Activated CD8-positive, alpha-beta T cell treated with anti-CD3 and anti-CD28 coated beads, Interleukin-2, amount 10 ng/mL, durations not matched to agents 7 days and 5 days (primary cell): Measurements from ENCODE around the gene ANTXR1. TPM values are rescaled to one million over a fixed set of nuclear protein-coding genes. Genes with fewer than 3 reads are reported as not detected.
"Not testable (repeated sequence)": the region's sequence is repeated elsewhere in the genome, so short reads cannot be mapped to it uniquely, and the experiment has no call there.

Experiments used
- ATAC-seq: fragments of 150-1000 bp; cut with Tn5 transposase; one replicate; pipeline ENCODE4 v1.10.0; 2021; ENCODE audit warnings: moderate library complexity
- CTCF ChIA-PET: fragments of 350-600 bp; sonication (Branson Sonifier 250); formaldehyde crosslinking; loops from one replicate; lab custom pipeline; 2021; ENCODE audit warnings: antibody characterized with exemption; lab: Charles Lee
- POLR2A ChIA-PET: fragments of 350-600 bp; sonication (Branson Sonifier 250); formaldehyde crosslinking; loops from one replicate; lab custom pipeline; 2021; ENCODE audit warnings: antibody characterized with exemption; lab: Charles Lee
- DNase-seq: peaks from one replicate; pipeline ENCODE4 v3.0.0-alpha.2; 2020
- H3K27ac Mint-ChIP-seq: one replicate; pipeline ENCODE4 v1.8.0; 2021; ENCODE audit warnings: mild to moderate bottlenecking, mixed read lengths
- H3K27me3 Mint-ChIP-seq: one replicate; pipeline ENCODE4 v1.8.0; 2021; ENCODE audit warnings: low read depth, mixed read lengths
- H3K36me3 Mint-ChIP-seq: one replicate; pipeline ENCODE4 v1.8.0; 2021; ENCODE audit warnings: low read depth, mixed read lengths
- H3K4me1 Mint-ChIP-seq: one replicate; pipeline ENCODE4 v1.8.0; 2021; ENCODE audit warnings: low read depth, mixed read lengths
- H3K4me3 Mint-ChIP-seq: one replicate; pipeline ENCODE4 v1.8.0; 2021; ENCODE audit warnings: mild to moderate bottlenecking, mixed read lengths
- H3K9me3 Mint-ChIP-seq: one replicate; pipeline ENCODE4 v1.8.0; 2022; ENCODE audit warnings: mixed read lengths; ENCODE audit not compliant: insufficient read depth
- total RNA-seq, 2 experiments: library from RNA; stranded (reverse); gene quantifications; one replicate each; pipeline ENCODE4 v1.2.3, GENCODE V29; 2021

Gene ANTXR1
- total RNA-seq, 2 experiments from 2014 or later: 0.05 TPM; not detected in 1

DNA sequence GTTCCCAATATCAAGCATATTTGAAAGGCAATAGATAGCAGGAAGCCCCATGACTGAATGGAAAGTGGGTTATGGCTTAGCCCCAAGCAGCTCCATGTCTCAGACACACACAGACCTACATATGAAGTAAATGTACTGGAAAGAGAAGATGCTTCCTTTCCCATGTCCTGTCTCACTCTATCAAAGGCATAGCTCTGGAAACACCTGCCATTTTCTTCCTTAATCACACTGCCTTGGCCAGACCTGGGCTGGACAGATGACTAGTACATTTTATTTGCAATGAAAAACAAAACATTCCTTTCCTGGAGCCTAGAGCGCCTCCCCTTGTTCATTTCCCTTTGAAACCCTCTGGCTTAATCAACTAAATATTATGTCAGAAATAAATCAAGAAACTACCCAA, 160.7 kb downstream of the ANTXR1 start:
- DNase-seq (no peak), ATAC-seq (no peak)
- Mint-ChIP-seq H3K4me1 (peaks cover 4% of the 10 kb centered on the region), H3K9me3 (no peaks in the 10 kb centered on the region), H3K36me3 (no peaks in the 10 kb centered on the region), H3K27ac (no peak overlapping the region), H3K27me3 (peaks cover 22% of the 10 kb centered on the region), H3K4me3 (no peak overlapping the region)
- ChIA-PET CTCF (no interaction called here), POLR2A (no interaction called here)

- ATAC-seq, H3K36me3 Mint-ChIP-seq, H3K9me3 Mint-ChIP-seq, CTCF ChIA-PET, H3K27ac Mint-ChIP-seq, H3K4me3 Mint-ChIP-seq, H3K4me1 Mint-ChIP-seq, DNase-seq, POLR2A ChIA-PET: not testable (repeated sequence)
- peaks cover 22% of the 10 kb centered on the region for H3K27me3 Mint-ChIP-seq
Observed at GRCh38 chr2:69174211-69174610, 161.2 kb downstream of the ANTXR1 start.

DNA sequence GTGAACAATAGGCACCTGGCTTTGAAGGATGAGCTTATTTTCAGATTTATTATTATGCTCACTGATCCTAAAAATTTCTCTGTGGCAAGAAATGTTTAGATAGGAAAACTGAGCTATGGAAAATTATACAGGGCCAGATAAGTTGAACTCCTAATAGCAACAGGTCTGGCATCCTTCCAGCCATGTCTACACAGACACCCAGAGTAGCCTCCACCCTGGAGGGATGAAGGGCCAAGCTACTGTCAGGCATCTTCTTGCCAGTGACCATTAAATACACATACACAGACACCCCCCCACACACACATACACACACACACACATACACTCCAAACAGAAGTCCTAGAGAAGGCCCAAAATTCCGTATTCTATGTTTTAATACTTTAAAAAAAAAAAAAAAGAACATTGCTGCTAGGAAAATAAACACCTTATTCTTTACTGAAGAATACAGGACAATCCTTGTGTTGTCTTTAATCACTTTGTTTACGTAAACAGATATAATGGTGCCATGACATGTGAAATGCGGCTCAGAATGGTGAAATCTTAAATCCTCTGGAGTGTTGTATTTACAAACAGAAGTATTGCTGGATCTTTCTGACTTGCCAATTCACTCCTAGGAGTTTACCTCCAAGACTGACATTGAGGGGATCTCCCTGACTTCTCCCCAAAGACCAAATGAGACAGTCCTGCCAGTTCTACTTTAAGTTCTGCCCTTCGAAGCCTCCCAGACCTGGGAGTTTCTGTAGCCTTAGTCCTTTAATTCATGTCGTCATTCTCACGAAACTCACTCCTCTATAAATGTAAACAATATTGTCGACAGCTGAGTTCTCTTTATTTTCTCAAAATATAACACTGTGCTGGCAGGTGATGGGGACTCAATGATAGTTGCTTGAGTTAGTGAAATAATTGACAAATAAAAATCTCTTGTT, 163.1 kb downstream of the ANTXR1 start:
- peaks cover 4% of the 10 kb centered on the region for H3K4me1 Mint-ChIP-seq
- H3K9me3 Mint-ChIP-seq: no peaks in the 10 kb centered on the region
- no peak overlapping the region for H3K27ac Mint-ChIP-seq
- no peak overlapping the region for H3K4me3 Mint-ChIP-seq
- H3K27me3 Mint-ChIP-seq: peaks cover 18% of the 10 kb centered on the region
- ChIA-PET POLR2A (no interaction called here), CTCF (no interaction called here)
- DNase-seq (no peak), ATAC-seq (no peak)
- no peaks in the 10 kb centered on the region for H3K36me3 Mint-ChIP-seq

DNA sequence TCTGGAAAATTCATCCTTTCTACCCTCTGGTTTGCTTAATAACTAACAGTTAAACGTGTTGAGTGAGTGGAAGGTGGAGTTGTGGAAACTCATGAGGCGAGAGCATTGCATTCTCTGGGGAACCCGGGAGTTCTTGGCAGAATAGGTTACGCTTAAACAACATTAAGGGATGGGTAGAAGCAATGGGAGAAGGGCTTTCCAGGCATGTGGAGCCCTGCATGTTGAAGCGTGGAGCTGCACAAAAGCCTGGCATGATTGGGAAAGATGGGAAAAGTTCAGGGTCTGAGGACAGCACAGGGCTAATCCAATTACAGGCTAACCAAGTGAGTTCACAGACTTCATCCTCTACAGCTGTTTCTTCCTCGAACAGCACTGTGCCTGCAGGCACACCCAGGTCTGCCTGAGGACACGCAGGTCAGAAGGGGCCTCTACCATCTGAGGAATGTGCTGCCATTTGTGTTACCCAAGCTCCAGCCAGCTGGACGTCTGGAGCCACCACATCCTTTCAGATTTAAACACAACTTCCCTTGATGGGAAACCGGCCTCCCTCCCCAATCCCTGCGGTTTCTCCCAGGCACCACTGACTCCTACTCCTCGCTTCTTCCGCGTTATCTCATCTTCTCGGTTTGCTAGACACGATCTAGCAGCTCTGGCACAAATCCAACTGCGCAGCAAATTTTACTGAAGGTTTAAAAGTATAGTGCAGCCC, 164.2 kb downstream of the ANTXR1 start:
- H3K27ac Mint-ChIP-seq: no peak overlapping the region
- H3K27me3 Mint-ChIP-seq: peaks cover 16% of the 10 kb centered on the region
- ATAC-seq: no peak
- no peaks in the 10 kb centered on the region for H3K36me3 Mint-ChIP-seq
- CTCF ChIA-PET: no interaction called here
- POLR2A ChIA-PET: no interaction called here
- peaks cover 4% of the 10 kb centered on the region for H3K4me1 Mint-ChIP-seq
- no peak overlapping the region for H3K4me3 Mint-ChIP-seq
- DNase-seq: no peak
- no peaks in the 10 kb centered on the region for H3K9me3 Mint-ChIP-seq

- Mint-ChIP-seq H3K4me3 (no peak overlapping the region), H3K27ac (no peak overlapping the region), H3K36me3 (no peaks in the 10 kb centered on the region), H3K9me3 (no peaks in the 10 kb centered on the region), H3K4me1 (peaks cover 4% of the 10 kb centered on the region), H3K27me3 (peaks cover 14% of the 10 kb centered on the region)
- CTCF ChIA-PET: interaction anchor here (1.0 kb wide), 1 partner anchor 15 kb away, joined by 3 read pairs; no protein-coding TSS in a partner anchor
- ATAC-seq (no peak), DNase-seq (no peak)
- POLR2A ChIA-PET: no interaction called here
Observed at GRCh38 chr2:69177785-69178636, 165.0 kb downstream of the ANTXR1 start.

GRCh38 chr2:69178756-69179155, 165.8 kb downstream of the ANTXR1 start:
- CTCF ChIA-PET: interaction anchor here (1.0 kb wide), 1 partner anchor 14 kb away, joined by 3 read pairs; no protein-coding TSS in a partner anchor
- H3K9me3 Mint-ChIP-seq: no peaks in the 10 kb centered on the region
- peaks cover 4% of the 10 kb centered on the region for H3K4me1 Mint-ChIP-seq
- H3K4me3 Mint-ChIP-seq: no peak overlapping the region
- no peak overlapping the region for H3K27ac Mint-ChIP-seq
- no peaks in the 10 kb centered on the region for H3K36me3 Mint-ChIP-seq
- H3K27me3 Mint-ChIP-seq: peaks cover 11% of the 10 kb centered on the region
- DNase-seq (no peak), ATAC-seq (no peak)
- POLR2A ChIA-PET: no interaction called here

GRCh38 chr2:69180227-69180626, 167.2 kb downstream of the ANTXR1 start:
- CTCF ChIA-PET: no interaction called here
- no peak overlapping the region for H3K4me3 Mint-ChIP-seq
- peaks cover 11% of the 10 kb centered on the region for H3K27me3 Mint-ChIP-seq
- H3K4me1 Mint-ChIP-seq: peaks cover 4% of the 10 kb centered on the region
- no peak for DNase-seq
- POLR2A ChIA-PET: interaction anchor here (0.6 kb wide), 1 partner anchor 12 kb away, joined by 3 read pairs; no protein-coding TSS in a partner anchor
- H3K36me3 Mint-ChIP-seq: no peaks in the 10 kb centered on the region
- no peaks in the 10 kb centered on the region for H3K9me3 Mint-ChIP-seq
- no peak for ATAC-seq
- no peak overlapping the region for H3K27ac Mint-ChIP-seq

DNA sequence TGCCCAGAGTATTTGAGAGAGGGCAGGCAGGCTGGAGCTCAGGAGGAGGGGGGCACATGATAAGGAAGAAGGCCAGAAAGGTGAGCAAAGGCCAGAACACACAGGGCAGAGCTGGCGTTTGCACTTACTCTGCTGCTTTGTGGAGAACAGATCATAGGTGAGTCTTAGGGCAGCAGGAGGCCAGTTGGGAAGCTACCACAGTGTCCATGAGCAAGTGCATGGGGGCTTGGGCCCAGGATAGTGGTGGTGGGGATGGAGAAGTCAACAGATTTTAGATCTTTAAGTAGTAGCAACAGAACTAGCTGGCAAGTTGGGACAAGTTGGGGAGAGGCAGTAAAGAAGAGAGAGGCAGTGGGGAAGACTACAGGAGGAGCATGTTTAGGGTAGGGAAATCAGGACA, 168.0 kb downstream of the ANTXR1 start:
- DNase-seq (no peak), ATAC-seq (no peak)
- H3K27ac Mint-ChIP-seq: no peak overlapping the region
- H3K9me3 Mint-ChIP-seq: no peaks in the 10 kb centered on the region
- H3K4me3 Mint-ChIP-seq: no peak overlapping the region
- H3K36me3 Mint-ChIP-seq: no peaks in the 10 kb centered on the region
- peaks cover 4% of the 10 kb centered on the region for H3K4me1 Mint-ChIP-seq
- POLR2A ChIA-PET: interaction anchor here (0.6 kb wide), 1 partner anchor 13 kb away, joined by 3 read pairs; no protein-coding TSS in a partner anchor
- H3K27me3 Mint-ChIP-seq: peaks cover 9% of the 10 kb centered on the region
- CTCF ChIA-PET: no interaction called here

- Mint-ChIP-seq H3K4me3 (no peak overlapping the region), H3K9me3 (no peaks in the 10 kb centered on the region), H3K36me3 (no peaks in the 10 kb centered on the region), H3K27me3 (peaks cover 9% of the 10 kb centered on the region), H3K4me1 (peaks cover 4% of the 10 kb centered on the region), H3K27ac (no peak overlapping the region)
- CTCF ChIA-PET: no interaction called here
- ATAC-seq (no peak), DNase-seq (no peak)
- POLR2A ChIA-PET: no interaction called here
Observed at GRCh38 chr2:69181806-69182427, 168.9 kb downstream of the ANTXR1 start.

- Mint-ChIP-seq H3K4me3 (no peak overlapping the region), H3K27me3 (peaks cover 5% of the 10 kb centered on the region), H3K36me3 (no peaks in the 10 kb centered on the region), H3K27ac (no peak overlapping the region), H3K4me1 (no peaks in the 10 kb centered on the region), H3K9me3 (no peaks in the 10 kb centered on the region)
- no peak for DNase-seq
- ChIA-PET POLR2A (no interaction called here), CTCF (no interaction called here)
- ATAC-seq: no peak
Observed at GRCh38 chr2:69183659-69184058, 170.7 kb downstream of the ANTXR1 start.

DNA sequence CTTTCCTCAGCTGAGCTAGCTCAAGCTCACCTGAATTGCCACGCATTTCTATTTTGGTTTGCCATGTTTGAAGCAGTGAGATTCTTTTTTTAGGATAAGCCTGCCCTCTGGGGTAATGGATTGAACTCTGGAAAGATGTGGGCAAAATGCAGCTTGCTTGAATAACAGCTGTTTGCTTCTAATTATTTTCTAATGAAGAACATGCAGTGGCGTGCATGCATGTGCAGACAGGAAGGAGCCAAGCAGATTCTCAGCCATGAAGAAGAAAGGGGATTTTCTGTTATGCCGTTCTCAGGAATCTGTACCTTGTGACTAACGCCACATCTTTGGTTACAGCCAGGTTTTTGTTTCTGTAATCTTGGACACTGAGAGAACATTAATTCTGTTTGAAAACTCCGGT, 171.2 kb downstream of the ANTXR1 start:
- no peak overlapping the region for H3K27ac Mint-ChIP-seq
- H3K36me3 Mint-ChIP-seq: no peaks in the 10 kb centered on the region
- DNase-seq (no peak), ATAC-seq (no peak)
- H3K27me3 Mint-ChIP-seq: peaks cover 9% of the 10 kb centered on the region
- POLR2A ChIA-PET: no interaction called here
- no peaks in the 10 kb centered on the region for H3K9me3 Mint-ChIP-seq
- H3K4me3 Mint-ChIP-seq: no peak overlapping the region
- no peaks in the 10 kb centered on the region for H3K4me1 Mint-ChIP-seq
- CTCF ChIA-PET: no interaction called here
